B cell (primary cell): Measurements from ENCODE around the gene PIGH.

Experiments
- EZH2 ChIP-seq: IDR thresholded peaks from 2 replicates; pipeline ENCODE4 v1.6.1; 2012; ENCODE audit warnings: borderline replicate concordance, low read depth, mild to moderate bottlenecking, moderate library complexity, low read length; ENCODE audit not compliant: insufficient read depth, poor library complexity, severe bottlenecking
- TF ChIP-seq, protein P1 (sequence below): fragments of 200-600 bp; IDR thresholded peaks from one replicate; pipeline ENCODE4 v1.8.0; 2022; ENCODE audit warnings: antibody characterized with exemption, mild to moderate bottlenecking

DNA sequence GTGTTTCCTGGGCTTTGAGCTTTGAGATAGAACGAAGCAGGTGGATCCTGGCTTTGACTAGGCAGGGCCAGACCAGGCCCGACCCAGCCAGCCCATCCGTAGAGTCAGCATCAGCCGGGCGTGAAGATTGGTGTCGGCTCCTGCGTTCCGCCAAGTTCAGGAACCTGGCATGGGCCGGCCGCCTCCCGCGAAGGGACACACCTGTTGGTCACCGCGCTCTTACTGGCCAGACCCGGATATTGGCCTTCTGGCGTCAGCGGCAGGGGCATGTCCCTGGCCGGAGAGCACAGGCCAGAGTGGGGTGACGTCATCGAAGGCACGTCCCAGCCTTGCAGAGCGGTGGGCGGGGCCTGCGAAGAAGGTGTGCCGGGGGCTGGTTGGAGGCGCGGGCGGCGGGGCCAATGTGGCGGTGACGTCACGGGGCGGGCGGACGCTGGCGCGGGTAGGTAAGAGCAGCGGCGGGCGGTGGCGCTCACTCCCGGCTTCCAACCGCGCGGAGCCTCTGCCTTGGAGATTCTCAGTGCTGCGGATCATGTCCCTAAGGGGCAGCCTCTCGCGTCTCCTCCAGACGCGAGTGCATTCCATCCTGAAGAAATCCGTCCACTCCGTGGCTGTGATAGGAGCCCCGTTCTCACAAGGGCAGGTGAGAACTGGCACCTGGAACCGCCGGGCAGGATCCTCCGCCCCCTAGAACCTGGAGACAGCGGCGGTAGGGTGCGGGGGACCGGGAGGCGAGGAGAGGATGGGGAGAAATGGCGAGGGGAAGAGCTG is 19.6 kb upstream of the PIGH start, which contains the start of gene ARG2:
- TF ChIP-seq, protein P1, sequence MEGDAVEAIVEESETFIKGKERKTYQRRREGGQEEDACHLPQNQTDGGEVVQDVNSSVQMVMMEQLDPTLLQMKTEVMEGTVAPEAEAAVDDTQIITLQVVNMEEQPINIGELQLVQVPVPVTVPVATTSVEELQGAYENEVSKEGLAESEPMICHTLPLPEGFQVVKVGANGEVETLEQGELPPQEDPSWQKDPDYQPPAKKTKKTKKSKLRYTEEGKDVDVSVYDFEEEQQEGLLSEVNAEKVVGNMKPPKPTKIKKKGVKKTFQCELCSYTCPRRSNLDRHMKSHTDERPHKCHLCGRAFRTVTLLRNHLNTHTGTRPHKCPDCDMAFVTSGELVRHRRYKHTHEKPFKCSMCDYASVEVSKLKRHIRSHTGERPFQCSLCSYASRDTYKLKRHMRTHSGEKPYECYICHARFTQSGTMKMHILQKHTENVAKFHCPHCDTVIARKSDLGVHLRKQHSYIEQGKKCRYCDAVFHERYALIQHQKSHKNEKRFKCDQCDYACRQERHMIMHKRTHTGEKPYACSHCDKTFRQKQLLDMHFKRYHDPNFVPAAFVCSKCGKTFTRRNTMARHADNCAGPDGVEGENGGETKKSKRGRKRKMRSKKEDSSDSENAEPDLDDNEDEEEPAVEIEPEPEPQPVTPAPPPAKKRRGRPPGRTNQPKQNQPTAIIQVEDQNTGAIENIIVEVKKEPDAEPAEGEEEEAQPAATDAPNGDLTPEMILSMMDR, result no peak
- no peak for TF ChIP-seq EZH2
